Ishikawa (cell line): ENCODE results near the gene AFAP1L1.

Source experiments
- CEBPB ChIP-seq: IDR thresholded peaks from 2 replicates; pipeline ENCODE4 v1.6.1; 2012
- CREB1 ChIP-seq: IDR thresholded peaks from 2 replicates; pipeline ENCODE4 v1.6.1; 2012; ENCODE audit warnings: low read depth
- EGR1 ChIP-seq: IDR thresholded peaks from 2 replicates; pipeline ENCODE4 v1.6.1; 2012
- EP300 ChIP-seq: IDR thresholded peaks from 2 replicates; pipeline ENCODE4 v1.6.1; 2012; ENCODE audit warnings: borderline replicate concordance
- FOXM1 ChIP-seq: IDR thresholded peaks from 2 replicates; pipeline ENCODE4 v1.6.1; 2012; ENCODE audit warnings: low read depth, borderline replicate concordance
- MAX ChIP-seq: IDR thresholded peaks from 2 replicates; pipeline ENCODE4 v1.6.1; 2012
- NFIC ChIP-seq: IDR thresholded peaks from 2 replicates; pipeline ENCODE4 v1.6.1; 2012
- RAD21 ChIP-seq: IDR thresholded peaks from 2 replicates; pipeline ENCODE4 v1.6.1; 2012; ENCODE audit warnings: low read depth
- TAF1 ChIP-seq: IDR thresholded peaks from 2 replicates; pipeline ENCODE4 v1.6.1; 2012; ENCODE audit warnings: low read depth, mild to moderate bottlenecking
- TCF12 ChIP-seq: IDR thresholded peaks from 2 replicates; pipeline ENCODE4 v1.6.1; 2012; ENCODE audit warnings: low read depth
- TEAD4 ChIP-seq: IDR thresholded peaks from 2 replicates; pipeline ENCODE4 v1.6.1; 2012
- USF1 ChIP-seq: IDR thresholded peaks from 2 replicates; pipeline ENCODE4 v1.6.1; 2012
- YY1 ChIP-seq: IDR thresholded peaks from 2 replicates; pipeline ENCODE4 v1.6.1; 2012; ENCODE audit warnings: low read depth
- ZBTB7A ChIP-seq: IDR thresholded peaks from 2 replicates; pipeline ENCODE4 v1.6.1; 2012; ENCODE audit warnings: low read depth
- TF ChIP-seq, protein P1 (sequence below): IDR thresholded peaks from 2 replicates; pipeline ENCODE4 v1.6.1; 2012; ENCODE audit warnings: low read depth, mild to moderate bottlenecking

Gene AFAP1L1

DNA sequence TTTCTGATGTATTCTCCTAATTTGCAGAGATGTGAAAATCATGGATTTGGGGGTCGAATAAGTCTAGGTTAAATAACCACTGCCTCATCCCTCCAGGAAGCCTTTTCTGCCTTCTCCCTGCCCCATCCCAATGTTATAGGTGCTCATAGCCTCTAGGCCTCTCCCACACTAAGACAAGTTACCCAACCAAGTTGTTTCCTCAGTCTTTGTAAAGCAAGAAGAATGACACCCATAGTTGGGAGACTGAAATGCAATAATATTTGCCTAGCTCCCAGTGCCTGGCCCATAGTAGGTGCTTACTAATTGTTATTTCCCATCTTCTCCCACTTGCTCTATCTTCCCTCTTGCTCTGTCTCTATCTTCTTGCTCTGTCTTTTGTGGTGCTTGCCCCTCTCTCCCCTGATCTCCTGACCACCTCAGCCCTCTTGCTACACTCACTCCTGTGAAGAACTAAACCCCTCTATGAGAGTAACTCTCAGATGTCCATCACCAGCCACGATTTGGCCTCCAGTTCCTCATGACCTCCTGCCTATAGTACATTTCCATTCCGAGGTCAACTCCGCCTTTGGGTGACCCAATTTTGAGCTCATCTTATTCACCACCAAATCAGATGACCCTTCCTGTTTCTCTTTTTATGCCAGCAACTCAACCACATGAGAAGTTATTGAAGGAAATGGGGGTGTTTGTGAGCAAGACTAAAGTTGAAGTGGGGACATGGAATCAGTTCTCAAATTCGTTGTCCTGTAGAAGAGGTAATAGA is 7.0 kb downstream of the AFAP1L1 start:
- TF ChIP-seq, protein P1, sequence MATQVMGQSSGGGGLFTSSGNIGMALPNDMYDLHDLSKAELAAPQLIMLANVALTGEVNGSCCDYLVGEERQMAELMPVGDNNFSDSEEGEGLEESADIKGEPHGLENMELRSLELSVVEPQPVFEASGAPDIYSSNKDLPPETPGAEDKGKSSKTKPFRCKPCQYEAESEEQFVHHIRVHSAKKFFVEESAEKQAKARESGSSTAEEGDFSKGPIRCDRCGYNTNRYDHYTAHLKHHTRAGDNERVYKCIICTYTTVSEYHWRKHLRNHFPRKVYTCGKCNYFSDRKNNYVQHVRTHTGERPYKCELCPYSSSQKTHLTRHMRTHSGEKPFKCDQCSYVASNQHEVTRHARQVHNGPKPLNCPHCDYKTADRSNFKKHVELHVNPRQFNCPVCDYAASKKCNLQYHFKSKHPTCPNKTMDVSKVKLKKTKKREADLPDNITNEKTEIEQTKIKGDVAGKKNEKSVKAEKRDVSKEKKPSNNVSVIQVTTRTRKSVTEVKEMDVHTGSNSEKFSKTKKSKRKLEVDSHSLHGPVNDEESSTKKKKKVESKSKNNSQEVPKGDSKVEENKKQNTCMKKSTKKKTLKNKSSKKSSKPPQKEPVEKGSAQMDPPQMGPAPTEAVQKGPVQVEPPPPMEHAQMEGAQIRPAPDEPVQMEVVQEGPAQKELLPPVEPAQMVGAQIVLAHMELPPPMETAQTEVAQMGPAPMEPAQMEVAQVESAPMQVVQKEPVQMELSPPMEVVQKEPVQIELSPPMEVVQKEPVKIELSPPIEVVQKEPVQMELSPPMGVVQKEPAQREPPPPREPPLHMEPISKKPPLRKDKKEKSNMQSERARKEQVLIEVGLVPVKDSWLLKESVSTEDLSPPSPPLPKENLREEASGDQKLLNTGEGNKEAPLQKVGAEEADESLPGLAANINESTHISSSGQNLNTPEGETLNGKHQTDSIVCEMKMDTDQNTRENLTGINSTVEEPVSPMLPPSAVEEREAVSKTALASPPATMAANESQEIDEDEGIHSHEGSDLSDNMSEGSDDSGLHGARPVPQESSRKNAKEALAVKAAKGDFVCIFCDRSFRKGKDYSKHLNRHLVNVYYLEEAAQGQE = no peak

GRCh38 chr5:149279661-149280060 is 8.0 kb downstream of the AFAP1L1 start:
- TF ChIP-seq FOXM1 = no peak
- no peak for TF ChIP-seq EGR1
- no peak for TF ChIP-seq USF1
- no peak for TF ChIP-seq ZBTB7A
- no peak for TF ChIP-seq TCF12
- TF ChIP-seq YY1 = no peak

GRCh38 chr5:149280124-149280523 is 8.5 kb downstream of the AFAP1L1 start:
- TF ChIP-seq MAX (no peak), RAD21 (no peak), YY1 (no peak), TCF12 (no peak), TEAD4 (no peak), EP300 (no peak), CREB1 (no peak), FOXM1 (no peak), CEBPB (no peak), ZBTB7A (no peak), USF1 (no peak), NFIC (no peak), TAF1 (no peak)
- TF ChIP-seq, protein P1 = no peak

GRCh38 chr5:149280802-149281201 is 9.1 kb downstream of the AFAP1L1 start:
- TF ChIP-seq, protein P1 = no peak
- TF ChIP-seq MAX (no peak), EP300 (no peak), YY1 (no peak), RAD21 (no peak), FOXM1 (no peak), NFIC (no peak), TCF12 (no peak), USF1 (no peak)
